Measurements from ENCODE around the gene TOMM34.

Gene TOMM34

GRCh38 chr20:44917399-44917798 is 42.8 kb downstream of the TOMM34 start:
- ChIA-PET POLR2A (ENCODE audit: low non-redundant PET) (no interaction called here), CTCF (interaction anchor here (0.6 kb wide), 2 partner anchors 18 to 607 kb away, joined by 3 read pairs; partner anchors contain the start of gene FITM2)
- DNase-seq (ENCODE audit: low spot score): no peak
- no peak overlapping the region for H3K27ac ChIP-seq
- TF ChIP-seq CTCF (conservative IDR thresholded peaks at IDR 0.05; ENCODE audit: low read depth): no peak

GRCh38 chr20:44916586-44916985 is 43.6 kb downstream of the TOMM34 start:
- CTCF ChIA-PET: no interaction called here
- no peak for TF ChIP-seq CTCF (conservative IDR thresholded peaks at IDR 0.05; ENCODE audit: low read depth)
- POLR2A ChIA-PET (ENCODE audit: low non-redundant PET): no interaction called here

GRCh38 chr20:44914924-44915323 is 45.3 kb downstream of the TOMM34 start:
- no peak overlapping the region for H3K27ac ChIP-seq
- DNase-seq (ENCODE audit: low spot score): no peak
- CTCF ChIA-PET: no interaction called here
- TF ChIP-seq CTCF (conservative IDR thresholded peaks at IDR 0.05; ENCODE audit: low read depth): no peak
- POLR2A ChIA-PET (ENCODE audit: low non-redundant PET): no interaction called here

More at GRCh38 chr20:44916586-44916985, 43.6 kb downstream of the TOMM34 start:
- no peak overlapping the region for H3K27ac ChIP-seq
- no peak for DNase-seq (ENCODE audit: low spot score)

- ChIA-PET CTCF (interaction anchor here (1.0 kb wide), 1 partner anchor 9 kb away, joined by 5 read pairs; no protein-coding TSS in a partner anchor), POLR2A (ENCODE audit: low non-redundant PET) (no interaction called here)
Observed at GRCh38 chr20:44912189-44912588, 48.0 kb downstream of the TOMM34 start.

GRCh38 chr20:44911264-44911921 is 48.8 kb downstream of the TOMM34 start:
- peak overlapping the region; percentile 64 for H3K27ac ChIP-seq
- TF ChIP-seq CTCF (conservative IDR thresholded peaks at IDR 0.05; ENCODE audit: low read depth): no peak; the same call in 1 of the 2 replicates
- ChIA-PET CTCF (interaction anchor here (0.6 kb wide), 1 partner anchor 225 kb away, joined by 3 read pairs; no protein-coding TSS in a partner anchor), POLR2A (ENCODE audit: low non-redundant PET) (interaction anchor here (1.0 kb wide), 1 partner anchor 198 kb away, joined by 3 read pairs; no protein-coding TSS in a partner anchor)
- DNase-seq (ENCODE audit: low spot score): peak; percentile 88

More at GRCh38 chr20:44912189-44912588, 48.0 kb downstream of the TOMM34 start:
- DNase-seq (ENCODE audit: low spot score): no peak
- no peak overlapping the region for H3K27ac ChIP-seq
- TF ChIP-seq CTCF (conservative IDR thresholded peaks at IDR 0.05; ENCODE audit: low read depth): no peak

GRCh38 chr20:44910690-44911262 is 49.4 kb downstream of the TOMM34 start:
- CTCF ChIA-PET: interaction anchor here (0.6 to 0.7 kb wide), 2 partner anchors 48 to 225 kb away, joined by 3 read pairs; no protein-coding TSS in a partner anchor
- peak overlapping the region; percentile 64 for H3K27ac ChIP-seq
- POLR2A ChIA-PET (ENCODE audit: low non-redundant PET): interaction anchor here (0.6 to 1.0 kb wide), 2 partner anchors 51 to 198 kb away, joined by 3 to 10 read pairs; no protein-coding TSS in a partner anchor
- TF ChIP-seq CTCF (conservative IDR thresholded peaks at IDR 0.05; ENCODE audit: low read depth): no peak
- DNase-seq (ENCODE audit: low spot score): peak; percentile 52
